Neural progenitor cell (in vitro differentiated cells): ENCODE data around the gene IRX2.

ENCODE experiments used
- EZH2 ChIP-seq: fragments of 200-600 bp; sonication (generic); IDR thresholded peaks from 2 replicates; pipeline ENCODE4 v1.6.1; 2017; ENCODE audit warnings: antibody characterized with exemption, mild to moderate bottlenecking, moderate library complexity
- EZH2phosphoT487 ChIP-seq: fragments of 200-600 bp; sonication (generic); IDR thresholded peaks from 2 replicates; pipeline ENCODE4 v1.6.1; 2017; ENCODE audit warnings: antibody characterized with exemption
- TF ChIP-seq, protein P1 (sequence below): fragments of 200-600 bp; sonication (generic); IDR thresholded peaks from 2 replicates; pipeline ENCODE4 v1.5.1; 2017; ENCODE audit warnings: antibody characterized with exemption, mild to moderate bottlenecking

DNA sequence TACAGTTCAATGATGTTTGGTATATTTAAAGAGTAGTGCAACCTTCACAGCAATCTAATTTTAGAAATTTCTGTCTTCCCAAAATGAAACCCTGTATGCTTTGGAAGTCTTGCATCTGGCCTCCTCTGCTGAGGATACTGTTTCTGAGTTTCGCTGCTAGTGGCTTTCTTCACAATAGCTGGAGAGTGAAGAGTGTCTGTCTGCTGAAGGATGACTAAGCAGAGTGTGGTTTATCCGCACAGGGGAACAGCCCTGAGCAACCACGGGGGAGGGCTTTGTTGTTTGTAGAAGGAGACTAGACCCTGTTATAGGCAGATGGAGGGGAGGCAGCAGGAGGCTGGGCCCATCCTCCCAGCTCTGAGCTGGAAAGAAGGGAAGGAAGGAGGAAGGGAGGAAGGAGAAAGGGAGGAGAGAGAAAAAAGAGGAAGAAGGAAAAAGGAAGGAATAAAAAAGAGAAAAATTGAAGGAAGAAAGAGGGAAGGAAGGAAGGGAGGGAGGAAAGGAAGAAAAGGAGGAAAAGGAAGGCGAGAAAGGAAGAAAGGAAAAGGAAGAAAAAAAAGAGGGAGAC lies 10.5 kb upstream of the IRX2 start:
- TF ChIP-seq, protein P1, sequence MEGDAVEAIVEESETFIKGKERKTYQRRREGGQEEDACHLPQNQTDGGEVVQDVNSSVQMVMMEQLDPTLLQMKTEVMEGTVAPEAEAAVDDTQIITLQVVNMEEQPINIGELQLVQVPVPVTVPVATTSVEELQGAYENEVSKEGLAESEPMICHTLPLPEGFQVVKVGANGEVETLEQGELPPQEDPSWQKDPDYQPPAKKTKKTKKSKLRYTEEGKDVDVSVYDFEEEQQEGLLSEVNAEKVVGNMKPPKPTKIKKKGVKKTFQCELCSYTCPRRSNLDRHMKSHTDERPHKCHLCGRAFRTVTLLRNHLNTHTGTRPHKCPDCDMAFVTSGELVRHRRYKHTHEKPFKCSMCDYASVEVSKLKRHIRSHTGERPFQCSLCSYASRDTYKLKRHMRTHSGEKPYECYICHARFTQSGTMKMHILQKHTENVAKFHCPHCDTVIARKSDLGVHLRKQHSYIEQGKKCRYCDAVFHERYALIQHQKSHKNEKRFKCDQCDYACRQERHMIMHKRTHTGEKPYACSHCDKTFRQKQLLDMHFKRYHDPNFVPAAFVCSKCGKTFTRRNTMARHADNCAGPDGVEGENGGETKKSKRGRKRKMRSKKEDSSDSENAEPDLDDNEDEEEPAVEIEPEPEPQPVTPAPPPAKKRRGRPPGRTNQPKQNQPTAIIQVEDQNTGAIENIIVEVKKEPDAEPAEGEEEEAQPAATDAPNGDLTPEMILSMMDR: no peak
- TF ChIP-seq EZH2phosphoT487 (no peak), EZH2 (no peak)
